HG03575 (cell line): Measurements from ENCODE around the gene BID.

Source experiments
- ATAC-seq: cut with Tn5 transposase; IDR thresholded peaks from one replicate; pipeline ENCODE4 v1.9.1; 2021; ENCODE audit not compliant: unreplicated experiment, insufficient number of reproducible peaks, low FRiP score; ENCODE audit errors: extremely low read depth

The BID gene

GRCh38 chr22:17804331-17805080 lies 30.2 kb upstream of the BID start:
- ATAC-seq: no peak

- ATAC-seq: no peak
Measured at GRCh38 chr22:17803609-17804270, 29.5 kb upstream of the BID start.

DNA sequence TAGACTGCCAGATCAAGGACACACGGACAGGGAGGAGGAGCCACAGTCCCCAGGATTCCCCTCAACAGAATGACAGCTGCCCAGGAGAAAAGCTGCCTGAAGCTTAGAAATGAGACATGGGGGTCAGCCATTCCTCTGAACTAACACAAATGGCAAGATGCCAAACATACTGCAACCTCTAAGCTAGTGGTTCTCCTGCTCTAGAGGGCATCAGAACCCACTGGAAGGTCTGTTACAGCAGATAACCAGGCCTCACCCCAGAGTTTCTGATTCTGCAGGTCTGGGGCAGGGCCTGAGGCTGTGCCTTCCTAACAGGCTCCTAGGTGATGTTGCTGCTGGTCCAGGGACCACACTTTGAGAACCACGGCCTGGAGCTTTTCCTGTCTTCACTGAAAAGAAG lies 28.6 kb upstream of the BID start:
- no peak for ATAC-seq

DNA sequence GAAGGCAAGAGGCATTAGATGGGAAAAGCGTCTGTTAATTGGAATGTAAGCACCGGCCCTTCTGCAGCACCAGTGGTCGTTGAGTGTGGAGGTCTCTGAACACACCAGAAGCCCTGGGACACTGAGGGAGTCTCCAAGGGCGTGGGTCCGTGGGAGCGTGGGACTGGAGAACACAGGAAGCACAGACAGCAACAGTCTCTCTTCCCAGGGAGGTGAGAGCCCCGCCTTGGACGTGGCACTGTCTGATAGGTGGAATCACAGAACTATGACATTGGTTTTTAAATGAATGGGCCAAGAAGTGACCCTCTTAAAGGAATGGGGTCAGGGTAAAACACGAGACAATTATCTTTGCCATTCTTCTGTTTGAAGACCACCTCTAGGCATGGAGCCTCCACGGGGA lies 28.1 kb upstream of the BID start:
- ATAC-seq: no peak

GRCh38 chr22:17797721-17798559 lies 23.7 kb upstream of the BID start:
- ATAC-seq: no peak

DNA sequence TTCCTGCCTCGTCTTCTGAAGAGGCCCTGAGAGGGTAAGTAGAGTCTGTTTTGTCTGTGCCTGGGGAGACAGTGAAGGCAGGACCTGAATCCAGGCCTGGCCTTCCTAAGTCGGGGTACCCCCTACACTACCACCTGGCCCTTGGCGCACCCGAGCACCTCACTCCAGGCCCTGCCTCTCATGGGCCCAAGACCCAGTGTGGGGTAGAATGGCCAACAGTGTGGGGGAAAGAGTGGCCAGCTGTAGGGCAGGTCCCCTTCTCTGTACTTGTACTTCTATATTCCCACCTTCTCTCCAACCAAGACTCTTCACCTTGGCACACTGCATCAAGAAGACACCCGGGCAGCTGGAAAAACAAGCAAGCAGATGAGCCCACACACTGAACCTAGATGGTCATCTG lies 22.4 kb upstream of the BID start:
- no peak for ATAC-seq

- ATAC-seq: no peak
Measured at GRCh38 chr22:17795661-17796548, 21.6 kb upstream of the BID start.

DNA sequence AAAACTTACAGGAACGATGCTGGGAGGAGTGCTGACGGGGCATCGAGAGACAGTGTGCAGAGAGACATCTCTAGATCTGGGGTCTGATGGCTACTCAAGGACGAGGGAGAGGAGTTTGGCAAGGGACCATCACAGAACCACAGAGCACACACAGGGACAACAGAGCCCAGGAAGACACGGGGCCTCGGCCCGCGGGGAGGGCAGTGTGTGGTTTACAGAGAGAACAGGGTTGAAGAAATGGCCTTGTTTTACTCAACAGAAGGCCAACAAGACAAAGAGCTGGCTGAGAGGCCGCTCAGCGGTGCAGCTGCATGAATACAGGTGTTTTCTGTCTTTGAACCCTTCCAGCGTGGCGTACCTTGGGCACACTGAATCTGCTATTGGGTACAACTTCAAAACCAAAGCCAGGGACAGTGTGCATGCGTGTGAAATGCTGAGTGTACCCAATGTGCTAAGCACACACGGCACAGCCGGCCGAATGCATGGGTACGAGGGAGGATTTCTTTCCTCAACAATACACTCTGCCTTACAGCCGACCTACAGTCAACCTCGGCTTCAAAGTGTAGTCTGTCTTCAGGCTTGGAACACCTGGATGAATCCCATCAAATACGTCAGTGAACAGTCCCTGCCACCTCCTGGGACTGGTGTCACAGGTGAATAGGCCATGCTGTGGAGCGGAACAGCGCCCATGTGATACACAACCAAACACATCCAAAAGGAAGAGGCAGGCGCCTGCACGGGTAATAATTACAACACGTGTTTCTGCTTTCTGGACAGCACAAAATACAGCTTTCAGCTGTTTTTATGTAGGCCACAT lies 20.7 kb upstream of the BID start:
- no peak for ATAC-seq

DNA sequence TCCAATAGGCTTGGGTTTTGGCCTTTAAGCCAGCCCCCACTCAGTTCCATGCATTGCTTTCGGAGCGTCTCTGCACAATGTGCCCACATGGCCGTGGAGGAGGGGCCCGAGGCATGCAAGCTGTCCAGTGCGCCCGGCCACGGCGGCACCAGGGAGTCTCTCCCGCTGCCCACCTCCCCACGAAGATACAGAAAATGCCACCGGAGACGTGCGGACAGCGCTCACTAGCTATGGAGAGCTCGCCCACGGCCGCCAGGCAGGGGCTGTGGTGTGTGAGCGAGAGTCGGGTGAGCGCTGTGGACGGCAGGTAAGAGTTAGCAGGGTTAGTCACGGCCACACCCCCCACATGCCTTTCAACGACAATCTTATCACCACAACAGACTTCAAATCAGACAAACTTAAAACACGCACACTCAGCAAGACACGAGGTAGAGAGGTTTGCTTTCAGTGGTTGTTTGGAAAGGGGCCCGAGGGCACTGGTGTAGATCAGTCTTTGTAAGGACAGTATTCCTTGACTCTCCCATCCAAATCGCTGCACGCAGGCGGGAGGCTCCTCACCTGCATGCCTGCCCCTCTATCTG lies 18.7 kb upstream of the BID start:
- no peak for ATAC-seq

DNA sequence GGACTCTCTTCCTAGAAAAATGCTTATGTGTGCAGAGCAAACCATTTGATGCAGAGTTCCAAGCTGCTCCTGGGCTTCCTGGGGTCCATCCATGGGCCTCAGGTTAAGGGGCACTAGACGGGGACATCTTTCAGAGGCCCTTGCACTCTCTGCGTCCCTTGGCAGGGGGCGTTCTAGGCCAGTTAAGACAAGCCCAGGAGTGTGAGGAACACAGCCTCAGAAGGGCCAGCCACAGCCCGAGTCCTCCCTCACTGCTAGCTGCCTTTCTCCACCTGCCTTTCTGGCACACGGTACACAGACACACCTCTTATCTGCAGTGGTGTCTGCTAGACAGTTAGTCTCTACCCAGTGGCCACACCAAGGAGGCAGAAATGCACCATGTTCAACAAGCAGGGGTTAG lies 18.0 kb upstream of the BID start:
- no peak for ATAC-seq

DNA sequence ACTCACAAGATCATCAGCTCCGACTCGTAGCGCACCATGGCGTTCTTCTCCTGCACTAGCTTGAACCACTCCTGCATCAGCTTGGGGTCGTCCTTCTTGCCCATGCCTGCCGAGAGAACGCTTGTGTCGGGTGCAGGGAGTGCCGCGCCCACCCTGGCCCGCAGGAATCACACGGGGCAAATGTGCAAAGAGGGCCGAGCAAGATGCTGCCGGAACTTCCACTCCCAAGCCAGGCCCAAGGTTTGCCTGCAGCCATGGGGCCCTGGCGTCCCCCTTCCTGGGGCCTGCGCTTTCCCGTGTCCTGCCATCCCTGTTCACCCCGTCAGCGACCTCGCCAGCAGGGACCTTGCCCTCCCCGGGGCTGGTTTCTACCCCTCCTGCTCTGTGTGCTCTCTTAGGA lies 16.9 kb upstream of the BID start:
- no peak for ATAC-seq

- no peak for ATAC-seq
Measured at GRCh38 chr22:17789379-17790200, 15.3 kb upstream of the BID start.

GRCh38 chr22:17788528-17789378 lies 14.5 kb upstream of the BID start:
- ATAC-seq: no peak

- ATAC-seq: no peak
Measured at GRCh38 chr22:17787716-17788330, 13.6 kb upstream of the BID start.

GRCh38 chr22:17787241-17787640 lies 13.0 kb upstream of the BID start:
- ATAC-seq: no peak
